Measurements from ENCODE around the gene SH2D1A. TPM values are rescaled to one million over a fixed set of nuclear protein-coding genes. Genes with fewer than 3 reads are reported as not detected.
"Not testable (repeated sequence)": the region's sequence is repeated elsewhere in the genome, so short reads cannot be mapped to it uniquely, and the experiment has no call there.

Gene SH2D1A
- total RNA-seq, 1 experiment from 2014 or later, result not detected

DNA sequence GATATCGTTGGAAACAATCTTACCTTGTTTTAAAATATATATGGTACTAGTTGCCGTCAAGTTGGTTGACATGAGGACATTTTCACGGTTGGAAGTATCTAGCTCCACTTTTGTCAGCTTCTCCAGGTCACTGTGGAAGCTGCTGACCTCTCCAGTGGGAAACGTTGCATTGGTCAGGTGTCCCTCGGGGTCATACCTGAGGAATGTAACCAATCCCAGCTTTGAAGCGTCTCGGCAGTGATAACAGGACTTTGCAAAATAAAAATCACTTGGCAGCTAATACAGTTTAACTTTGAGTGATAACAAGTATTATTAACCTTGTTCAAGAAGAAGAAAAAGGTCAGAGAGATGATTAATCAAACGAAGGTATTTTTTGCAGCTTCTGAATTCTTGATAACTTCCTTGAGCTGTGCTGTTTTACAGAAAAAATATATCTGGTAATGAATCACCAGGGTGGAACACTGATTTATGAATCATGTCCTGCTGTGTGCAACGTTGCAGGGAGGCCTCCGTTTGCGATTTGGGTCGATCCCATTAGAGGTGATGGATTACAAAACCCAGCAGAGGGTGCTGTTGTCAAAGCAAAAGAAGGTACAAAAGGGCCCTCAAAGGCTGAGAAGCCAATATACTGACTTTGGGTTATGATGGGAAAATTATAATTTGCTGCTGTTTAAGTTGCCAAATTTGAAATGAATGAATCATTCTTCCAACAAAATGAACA lies 60.1 kb downstream of the SH2D1A start:
- in situ Hi-C loops (cut with HindIII; ENCODE audit: low pct_unique_long_range_greater_than_20kb, low sequenced_read_pairs), result no loop called here
- peak; percentile 83 for DNase-seq (ENCODE audit: low read depth)

DNA sequence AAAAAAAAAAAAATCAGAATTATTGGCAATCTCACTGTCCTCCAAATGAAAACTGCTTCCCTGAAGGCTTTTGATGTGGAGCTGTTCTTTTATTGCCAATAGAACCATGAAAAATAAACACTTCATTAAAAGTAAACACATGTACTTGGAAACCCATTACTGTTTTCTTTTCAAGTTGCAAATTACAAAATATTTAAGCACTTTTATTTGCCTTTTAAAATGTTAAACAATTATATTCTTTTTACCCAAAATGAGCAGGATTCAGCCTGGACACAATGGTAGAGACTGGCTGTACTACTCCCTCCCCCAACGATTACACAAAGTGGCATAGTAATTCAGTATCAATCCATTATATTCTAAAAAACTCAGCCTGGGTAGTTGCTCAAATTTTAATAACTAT lies 60.9 kb downstream of the SH2D1A start:
- in situ Hi-C loops (cut with HindIII; ENCODE audit: low pct_unique_long_range_greater_than_20kb, low sequenced_read_pairs), result no loop called here
- no peak for DNase-seq (ENCODE audit: low read depth)

DNA sequence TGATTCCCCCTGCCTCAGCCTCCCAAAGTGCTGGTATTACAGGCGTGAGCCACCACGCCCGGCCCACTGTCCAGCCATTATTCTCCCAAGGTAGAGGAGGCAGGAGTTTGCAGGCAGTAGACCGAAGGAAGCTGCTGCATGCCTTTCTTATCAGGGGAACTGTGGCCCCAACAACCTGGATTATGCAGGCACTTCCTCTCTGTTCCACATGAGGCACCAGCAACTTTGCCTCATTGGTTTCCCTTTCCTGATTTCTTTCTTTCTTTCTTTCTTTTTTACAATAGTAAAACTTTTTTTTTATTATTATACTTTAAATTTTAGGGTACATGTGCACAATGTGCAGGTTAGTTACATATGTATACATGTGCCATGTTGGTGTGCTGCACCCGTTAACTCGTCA lies 62.0 kb downstream of the SH2D1A start:
- in situ Hi-C loops (cut with HindIII; ENCODE audit: low pct_unique_long_range_greater_than_20kb, low sequenced_read_pairs); DNase-seq (ENCODE audit: low read depth): not testable (repeated sequence)

DNA sequence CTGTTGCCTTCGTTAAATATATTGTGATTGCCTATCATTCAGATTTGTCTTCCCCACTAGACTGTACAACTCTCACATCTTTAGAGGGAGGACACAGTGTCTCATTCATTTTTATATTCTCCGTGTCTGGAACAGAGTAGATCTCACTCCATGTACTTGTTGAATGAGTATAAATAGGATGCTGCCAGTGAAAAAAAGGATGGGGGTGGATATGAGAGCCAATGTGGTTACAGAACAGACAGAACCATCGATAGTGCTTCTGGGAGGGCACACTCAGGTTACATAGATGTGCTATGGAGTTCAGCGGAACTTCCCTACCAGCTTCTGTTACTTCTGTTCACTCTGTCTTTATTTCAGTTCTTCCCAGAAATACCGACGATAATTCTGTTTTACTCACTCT lies 66.9 kb downstream of the SH2D1A start:
- no peak for DNase-seq (ENCODE audit: low read depth)
- in situ Hi-C loops (cut with HindIII; ENCODE audit: low pct_unique_long_range_greater_than_20kb, low sequenced_read_pairs), result no loop called here

DNA sequence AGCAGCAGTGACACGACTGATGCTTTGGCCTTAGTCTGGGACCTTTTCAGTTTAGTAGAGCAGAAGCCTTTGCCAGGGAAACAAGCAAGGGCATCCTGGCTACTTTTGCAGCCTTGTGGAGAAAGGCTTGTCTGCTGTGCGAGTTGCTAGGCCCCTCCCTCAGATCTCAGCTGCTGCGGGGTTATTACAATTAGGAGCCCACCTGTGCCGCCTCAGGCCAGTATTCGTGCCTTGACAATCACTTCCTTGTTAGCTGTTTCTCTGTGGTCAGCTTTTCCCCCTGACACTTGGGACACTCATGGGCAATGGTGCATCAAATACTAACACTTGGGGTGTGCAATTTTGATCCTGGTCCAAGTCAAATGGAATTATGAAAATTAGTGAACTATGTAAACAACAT lies 67.9 kb downstream of the SH2D1A start:
- no peak for DNase-seq (ENCODE audit: low read depth)
- in situ Hi-C loops (cut with HindIII; ENCODE audit: low pct_unique_long_range_greater_than_20kb, low sequenced_read_pairs), result no loop called here

DNA sequence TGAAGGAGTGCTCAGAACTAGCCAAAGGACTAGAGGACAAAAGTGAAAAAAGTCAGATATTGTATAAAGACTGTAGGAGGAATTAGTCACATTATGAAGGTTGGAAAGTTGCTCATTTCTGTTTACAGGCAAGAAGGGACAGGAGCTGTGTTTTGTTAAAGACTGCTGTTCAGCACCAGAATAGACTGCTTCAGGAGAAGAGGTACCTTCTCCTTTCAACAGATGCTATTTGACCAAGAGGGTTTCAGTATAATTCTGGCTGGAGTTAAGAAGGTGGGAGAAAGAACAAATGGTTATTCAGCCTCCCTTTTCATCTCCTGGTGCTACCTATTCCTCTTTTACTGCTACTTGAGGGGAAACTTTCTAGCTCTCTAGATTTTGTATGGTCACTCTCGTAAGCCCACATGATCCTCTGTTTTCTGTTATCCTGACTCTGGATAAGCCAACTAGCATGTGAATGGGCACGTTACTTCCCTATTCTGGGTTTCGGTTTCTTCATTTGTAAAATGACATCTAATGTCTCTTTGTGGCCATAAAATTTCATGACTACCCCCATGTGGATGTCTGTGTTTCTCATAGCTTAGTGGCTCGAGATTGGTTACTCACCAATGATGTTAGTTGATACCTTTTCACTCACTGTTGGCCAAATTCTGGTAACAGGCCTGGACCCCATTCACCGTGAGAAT lies 68.9 kb downstream of the SH2D1A start:
- in situ Hi-C loops (cut with HindIII; ENCODE audit: low pct_unique_long_range_greater_than_20kb, low sequenced_read_pairs), result no loop called here
- no peak for DNase-seq (ENCODE audit: low read depth)

DNA sequence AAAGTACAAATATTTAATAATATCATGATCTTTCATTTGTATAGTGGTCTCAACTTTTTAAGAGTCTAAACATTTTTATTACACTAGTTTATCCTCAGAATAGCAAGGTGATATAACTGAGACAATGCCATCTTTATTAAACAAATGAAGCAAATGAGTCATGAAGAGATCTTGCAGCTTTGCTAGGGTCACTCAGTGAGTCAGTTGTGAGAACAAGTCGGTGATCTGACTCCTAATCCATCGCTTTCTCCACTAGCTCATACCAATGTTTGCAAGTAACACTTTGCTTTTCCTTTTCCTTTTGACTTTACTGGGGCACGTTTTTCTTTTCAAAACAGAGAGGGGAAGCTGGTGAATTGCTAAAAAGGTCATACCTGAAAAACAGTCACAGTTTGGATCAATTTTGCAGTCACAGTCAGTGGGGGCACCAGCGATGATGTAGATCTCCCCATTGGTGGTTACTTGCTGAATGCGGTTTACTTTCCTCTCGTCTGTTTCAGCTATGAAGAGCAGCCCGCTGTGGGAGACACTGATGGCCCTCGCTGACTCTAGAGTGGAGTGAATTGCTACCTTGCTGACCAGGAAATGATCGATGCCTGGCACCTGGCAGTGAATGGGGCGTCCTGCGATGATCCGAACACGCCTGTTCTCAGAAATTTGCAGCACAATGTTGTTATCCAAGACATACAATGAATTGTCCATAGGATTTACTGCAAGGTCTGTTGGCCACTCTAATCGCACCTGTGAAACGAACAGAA lies 75.7 kb downstream of the SH2D1A start:
- in situ Hi-C loops (cut with HindIII; ENCODE audit: low pct_unique_long_range_greater_than_20kb, low sequenced_read_pairs), result no loop called here
- no peak for DNase-seq (ENCODE audit: low read depth)

Other genes starting within 250 kb of the SH2D1A start
- not detected in 2 replicates for gene TEX13D, start 13.9 kb upstream of the SH2D1A start, total RNA-seq (2014; rRNA removed; shearing (Covaris generic); ENCODE audit: low replicate concordance)

Measured in Caki2 (cell line).